ENCODE data around the gene LONRF2.

GRCh38 chr2:100256849-100257248 is 65.5 kb downstream of the LONRF2 start:
- TF ChIP-seq CTCF (optimal IDR thresholded peaks at IDR 0.05 in 1 of 3, IDR thresholded peaks at IDR 0.05 in 1 of 3, conservative IDR thresholded peaks at IDR 0.05 in 1 of 3; ENCODE audit: extremely low read depth in 1 of 3, insufficient read depth in 2 of 3, low read length in 3 of 3), result no peak
- no peak for TF ChIP-seq EZH2 (IDR thresholded peaks at IDR 0.05; ENCODE audit: low read length)

Measured in keratinocyte (primary cell).